ENCODE data around the gene FBN1.

- TF ChIP-seq EZH2 (IDR thresholded peaks at IDR 0.05) = no peak
- TF ChIP-seq POLR2AphosphoS5 (IDR thresholded peaks at IDR 0.05; ENCODE audit: borderline replicate concordance, low read depth, low read length) = no peak
- no peak for TF ChIP-seq FOXP2 (optimal IDR thresholded peaks at IDR 0.05; ENCODE audit: control extremely low read depth, extremely low read length, insufficient read depth)
Observed at GRCh38 chr15:48578965-48579364, 66.5 kb downstream of the FBN1 start.
